HT1080 (cell line): ENCODE results near the gene HBEGF. TPM values are rescaled to one million over a fixed set of nuclear protein-coding genes. Genes with fewer than 3 reads are reported as not detected.

ENCODE experiments used
- DNase-seq: peaks from one replicate; pipeline ENCODE4 v3.0.0-alpha.2; 2015; ENCODE audit warnings: low read depth
- total RNA-seq: library from RNA; depleted of rRNA; stranded (reverse); fragments of >200 nt; shearing (Covaris generic); gene quantifications from 2 replicates; pipeline ENCODE4 v1.2.3, GENCODE V29; 2014; rRNA removed

Gene HBEGF
- total RNA-seq, 1 experiment from 2014 or later, result 55.7 TPM

DNA sequence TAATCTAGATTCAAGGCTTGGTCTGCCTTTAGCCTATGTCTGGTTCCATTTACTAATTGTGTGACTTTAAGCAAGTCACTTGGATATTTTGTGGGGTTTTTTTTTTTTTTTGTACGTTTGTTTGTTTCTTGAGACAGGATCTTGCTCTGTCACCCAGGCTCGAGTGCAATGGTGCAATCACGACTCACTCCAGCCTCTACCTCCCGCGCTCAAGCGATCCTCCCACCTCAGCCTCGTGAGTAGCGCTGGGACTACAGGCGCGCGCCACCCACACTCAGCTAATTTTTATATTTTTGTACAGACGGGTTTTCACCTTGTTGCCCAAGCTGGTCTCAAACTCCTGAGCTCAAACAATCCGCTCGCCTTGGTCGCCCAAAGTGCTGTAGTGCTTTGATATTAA is 42.4 kb downstream of the HBEGF start:
- no peak for DNase-seq

DNA sequence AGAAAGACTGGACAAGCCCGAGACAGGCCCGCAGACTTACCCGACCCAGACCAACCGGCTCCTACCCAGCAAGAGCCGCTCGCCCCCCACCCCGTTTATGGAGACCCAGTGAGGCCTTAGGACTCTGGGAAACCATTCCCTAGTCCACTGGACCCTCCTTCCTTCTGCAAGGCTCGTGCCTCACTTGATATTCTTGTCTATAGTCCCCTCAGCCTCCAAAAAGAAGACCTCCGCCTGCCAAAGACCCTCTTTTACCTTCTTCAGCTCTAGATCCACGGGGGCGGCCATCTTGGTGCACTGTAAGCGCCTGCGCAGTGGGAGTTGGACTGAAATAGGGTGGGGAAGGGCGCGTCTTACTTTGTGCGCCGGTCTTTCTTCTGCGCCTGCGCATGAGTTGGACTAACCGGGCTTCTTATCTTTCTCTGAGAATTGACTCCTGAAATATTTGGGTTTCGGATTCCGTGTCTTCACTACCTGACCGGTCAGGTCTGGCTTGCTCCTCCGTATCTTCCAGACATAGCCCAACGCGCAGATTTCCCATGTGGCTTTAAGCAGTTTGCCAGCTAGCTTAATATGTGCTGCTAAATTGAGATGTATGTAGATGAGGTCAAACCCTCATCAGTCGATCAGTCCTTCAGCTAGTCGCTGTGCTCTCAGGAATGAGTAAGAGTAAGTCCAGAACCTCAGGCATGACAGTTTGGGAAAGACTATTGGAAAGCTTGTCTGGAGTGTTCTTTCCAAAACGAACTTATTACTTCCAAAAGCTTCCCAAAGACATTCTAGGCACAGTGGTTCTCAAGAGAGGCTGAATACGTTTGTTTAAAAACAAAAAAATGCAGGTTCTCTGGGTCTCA is 43.4 kb downstream of the HBEGF start, which contains the start of gene PFDN1:
Gene PFDN1 (minus strand): TSS at position 316 of the 854 bp plus-strand sequence. CDS start 28 bp downstream, at position 288.
- peak; percentile 94 for DNase-seq

DNA sequence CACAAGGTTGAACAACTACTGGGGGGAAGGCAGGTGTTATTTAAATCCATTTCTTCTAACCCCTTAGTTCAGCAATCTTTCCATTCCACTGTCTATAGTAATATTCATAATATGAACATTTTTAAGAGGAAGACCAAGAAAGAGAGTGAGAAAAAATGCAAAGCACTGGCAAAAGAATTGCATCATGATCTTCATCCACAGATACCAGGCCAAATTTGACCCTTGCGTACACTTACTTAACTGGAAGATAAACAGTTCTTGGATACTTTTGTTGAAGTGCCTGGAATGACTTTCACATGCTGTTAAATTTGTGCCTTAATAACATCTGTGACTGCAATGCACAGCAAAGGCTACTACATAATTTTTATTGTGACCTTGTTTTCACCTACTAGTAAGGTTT is 45.3 kb downstream of the HBEGF start:
- DNase-seq, result no peak

DNA sequence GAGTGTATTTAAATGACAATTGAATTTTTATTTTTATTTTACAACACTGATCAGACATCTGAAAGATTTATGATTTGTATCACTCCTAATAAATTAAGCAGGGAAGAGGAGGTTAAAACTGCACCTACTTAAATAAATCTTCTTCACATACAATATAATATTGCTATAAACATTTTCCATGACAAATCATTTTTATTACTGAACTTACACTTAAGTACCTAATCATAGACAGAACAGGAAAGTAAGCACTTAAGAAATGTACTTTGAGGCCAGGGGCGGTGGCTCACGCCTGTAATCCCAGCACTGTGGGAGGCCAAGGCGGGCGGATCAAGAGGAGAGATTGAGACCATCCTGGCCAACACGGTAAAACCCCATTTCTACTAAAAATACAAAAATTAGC is 47.3 kb downstream of the HBEGF start:
- no peak for DNase-seq

DNA sequence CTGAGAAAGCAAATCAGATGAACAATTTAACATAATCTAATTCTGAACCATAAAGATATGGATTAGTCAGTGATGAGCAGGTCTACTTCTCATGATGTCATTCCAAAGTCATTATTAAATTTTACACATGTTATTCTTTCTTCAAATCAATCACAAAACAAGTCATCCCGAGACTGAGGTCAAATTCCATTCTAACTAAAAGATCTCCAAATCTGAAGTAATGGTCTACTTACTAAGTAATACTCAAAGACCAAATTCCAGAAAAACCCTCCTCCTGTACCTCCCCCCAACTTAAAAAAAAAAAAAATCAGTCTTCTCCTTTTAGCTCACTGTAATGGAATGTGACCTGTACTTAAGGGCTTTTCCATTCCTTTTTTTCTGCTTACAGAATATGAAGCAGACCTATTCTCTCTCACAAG is 48.2 kb downstream of the HBEGF start:
- DNase-seq, result peak; percentile 88

DNA sequence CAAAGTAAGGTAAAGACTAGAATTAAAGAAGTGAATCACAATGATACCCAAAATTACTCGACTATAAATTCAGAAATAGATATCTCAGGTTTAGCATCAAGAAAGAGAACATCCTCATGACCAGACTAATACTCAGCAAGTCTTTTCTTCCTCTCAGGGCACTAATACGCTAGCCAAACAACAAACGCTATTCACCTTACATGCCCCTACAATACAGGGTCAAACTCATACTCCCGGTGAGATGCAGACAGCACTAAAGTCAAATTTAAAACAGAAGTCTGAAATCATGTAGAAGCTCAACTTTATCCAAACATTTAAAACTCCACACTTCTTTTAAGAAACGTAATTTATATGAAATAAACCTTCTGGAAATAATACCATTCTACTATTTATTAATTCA is 49.1 kb downstream of the HBEGF start:
- no peak for DNase-seq

DNA sequence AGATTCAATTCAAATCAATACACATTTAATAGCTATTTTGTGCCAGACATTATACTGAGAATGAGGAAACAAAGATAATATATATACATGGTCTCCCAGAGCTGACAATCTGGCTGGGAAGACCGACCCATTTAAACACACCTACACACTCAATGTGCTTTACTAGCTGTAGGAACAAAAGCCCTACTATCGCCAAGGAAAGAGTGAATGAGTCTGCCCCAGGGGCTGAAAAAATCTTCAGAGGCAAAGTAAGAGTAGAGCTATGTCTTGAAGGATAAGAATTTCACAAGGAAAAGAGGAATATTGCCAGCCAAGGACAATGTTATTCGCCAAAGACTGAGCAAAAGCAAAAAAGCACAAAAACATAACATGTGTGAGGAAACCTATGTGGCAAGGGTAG is 50.1 kb downstream of the HBEGF start:
- no peak for DNase-seq

DNA sequence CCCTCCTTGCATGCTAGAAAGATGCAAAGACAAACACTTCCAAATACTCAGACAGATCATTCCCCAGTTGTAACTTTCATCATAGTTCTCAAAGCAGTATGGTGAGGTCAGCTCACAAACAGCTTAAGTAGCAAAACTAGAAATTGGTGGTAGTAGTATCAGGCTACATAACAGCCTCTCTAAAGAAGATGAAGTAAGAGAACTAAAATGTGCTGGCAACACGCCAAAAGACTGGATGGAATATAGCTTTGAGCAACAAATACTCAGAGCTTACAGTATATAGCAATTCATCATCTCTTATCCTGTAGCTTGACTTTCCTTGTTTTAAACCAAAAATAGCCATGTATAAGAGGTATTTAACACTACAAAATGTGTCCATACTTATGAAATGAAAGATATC is 51.0 kb downstream of the HBEGF start:
- DNase-seq, result peak; percentile 89

DNA sequence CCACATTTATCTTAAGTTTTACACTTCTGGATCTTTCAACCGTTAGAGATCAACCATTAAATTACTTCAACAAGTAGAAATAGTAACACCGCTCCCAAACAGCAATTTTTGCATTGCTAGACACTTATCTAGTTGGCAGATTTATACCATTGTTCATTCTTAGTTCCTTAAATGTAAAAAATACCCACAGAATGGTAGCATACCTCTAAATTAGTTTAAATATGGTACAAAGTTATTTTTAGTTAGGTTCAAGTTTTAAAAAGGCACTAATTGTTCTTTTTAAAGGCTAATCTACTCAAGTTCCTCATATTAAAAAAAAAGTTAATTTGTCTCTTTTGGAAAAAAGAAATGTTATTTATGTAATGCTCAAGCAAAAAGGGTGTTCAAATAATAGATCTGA is 51.6 kb downstream of the HBEGF start:
- no peak for DNase-seq

DNA sequence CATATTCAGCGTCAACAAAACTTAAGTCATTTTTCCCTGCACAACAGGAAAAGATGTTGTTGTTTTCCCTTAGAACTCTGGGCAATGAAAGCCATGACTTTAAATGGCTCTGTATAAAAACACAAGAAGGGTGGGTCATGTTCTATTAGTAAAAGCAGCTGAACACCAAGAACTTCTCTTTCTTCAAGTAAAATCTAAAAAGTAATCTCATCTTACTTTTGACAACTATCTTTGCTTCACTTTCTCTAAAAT is 52.6 kb downstream of the HBEGF start:
- DNase-seq, result no peak

DNA sequence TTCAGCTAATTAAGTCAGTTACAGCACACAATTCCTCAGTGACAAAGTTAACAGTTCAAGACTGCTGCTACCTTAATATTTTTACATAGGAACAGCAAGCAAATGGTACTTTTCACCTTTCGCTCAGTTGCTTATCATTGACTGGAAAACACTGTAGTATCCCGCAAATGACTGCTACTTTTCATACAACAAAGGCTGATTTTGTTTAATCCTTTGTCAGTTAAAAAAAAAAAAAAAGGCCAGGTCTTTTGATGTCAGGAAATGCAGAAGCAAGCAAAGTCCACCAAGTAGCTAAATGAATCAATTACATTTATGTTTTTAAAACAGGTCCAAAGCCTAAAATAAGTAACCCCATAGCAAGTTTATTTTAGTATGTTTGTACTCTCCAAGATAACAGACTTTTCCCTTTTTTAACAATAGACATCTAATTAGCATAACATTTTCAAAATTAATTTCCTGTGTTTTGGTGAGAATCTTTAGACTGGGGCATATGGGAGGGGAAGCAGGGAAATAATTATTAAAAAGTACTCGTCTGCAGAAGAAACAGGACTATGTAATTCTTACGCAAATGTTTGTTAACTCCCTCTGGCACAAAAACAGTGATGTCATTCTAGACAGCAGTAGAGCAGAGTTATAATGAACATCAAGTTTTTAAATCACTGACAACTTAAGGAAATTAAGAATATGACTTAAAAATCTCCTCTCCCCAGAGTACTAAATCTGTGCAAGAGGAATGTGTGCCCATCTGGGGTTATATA is 53.1 kb downstream of the HBEGF start:
- DNase-seq, result no peak

DNA sequence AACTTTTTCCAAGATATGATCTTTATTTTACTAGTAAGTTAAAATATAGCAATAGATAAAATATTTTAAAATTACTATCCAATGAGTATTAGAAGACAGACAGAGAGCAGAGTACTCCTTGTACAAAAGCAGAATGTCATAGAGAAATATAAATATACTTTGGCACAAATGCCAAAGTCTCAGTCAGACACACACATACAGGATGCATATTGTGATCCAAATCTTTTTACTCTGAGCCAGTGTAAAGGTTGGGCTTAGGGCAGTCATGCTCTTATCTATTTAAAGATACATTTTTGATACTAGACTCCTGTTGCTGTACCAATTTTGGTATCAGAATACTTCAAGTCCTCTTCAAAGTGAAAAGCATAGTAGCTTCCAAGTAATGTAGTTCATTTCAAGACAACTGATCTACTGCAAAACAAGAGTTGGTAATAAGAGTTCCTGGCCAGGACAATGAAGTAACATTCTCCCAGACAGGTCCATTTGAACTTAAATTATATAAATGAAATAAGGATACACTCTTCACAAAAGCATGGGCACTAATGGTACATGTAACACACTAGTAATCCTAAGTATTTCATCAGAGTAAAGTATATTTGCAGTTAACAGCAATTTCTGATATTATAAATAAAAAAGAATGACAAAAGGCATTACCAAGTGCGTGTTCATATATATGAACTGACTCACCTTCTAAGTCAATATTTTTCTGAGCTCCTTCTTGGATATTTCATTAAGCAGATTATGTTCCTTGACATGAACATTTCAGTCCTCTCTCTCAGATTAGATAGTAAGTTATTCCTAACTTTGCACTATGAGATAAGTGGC is 54.0 kb downstream of the HBEGF start:
- DNase-seq, result no peak

DNA sequence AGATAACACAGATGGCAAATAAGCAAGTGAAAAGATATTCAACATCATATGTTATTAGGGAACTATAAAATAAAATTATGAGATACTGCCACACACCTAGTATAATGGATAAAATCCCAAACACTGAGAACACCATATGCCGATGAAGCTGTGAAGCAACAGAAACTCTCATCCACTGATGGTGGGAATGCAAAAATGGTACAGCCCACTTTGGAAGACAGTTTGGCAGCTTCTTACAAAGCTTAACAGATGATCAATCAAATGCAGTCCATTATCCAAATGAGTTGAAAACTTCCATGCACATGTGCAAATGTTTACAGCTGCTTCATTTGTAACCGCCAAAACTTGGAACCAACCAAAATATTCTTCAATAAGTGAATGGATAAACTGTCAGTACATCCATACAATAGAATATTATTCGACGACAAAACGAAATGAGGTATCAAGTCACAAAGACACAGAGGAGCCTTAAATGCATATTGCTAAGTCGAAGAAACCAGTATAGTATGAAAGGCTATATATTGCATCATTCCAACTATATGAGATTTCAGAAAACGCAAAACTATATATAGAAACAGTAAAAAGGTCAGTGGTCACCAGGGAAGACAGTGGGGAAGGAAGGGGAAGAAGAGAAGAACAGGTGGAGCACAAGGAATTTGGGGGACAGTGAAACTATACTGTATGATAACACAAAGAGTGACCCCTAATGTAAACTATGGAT is 58.4 kb downstream of the HBEGF start:
- no peak for DNase-seq

DNA sequence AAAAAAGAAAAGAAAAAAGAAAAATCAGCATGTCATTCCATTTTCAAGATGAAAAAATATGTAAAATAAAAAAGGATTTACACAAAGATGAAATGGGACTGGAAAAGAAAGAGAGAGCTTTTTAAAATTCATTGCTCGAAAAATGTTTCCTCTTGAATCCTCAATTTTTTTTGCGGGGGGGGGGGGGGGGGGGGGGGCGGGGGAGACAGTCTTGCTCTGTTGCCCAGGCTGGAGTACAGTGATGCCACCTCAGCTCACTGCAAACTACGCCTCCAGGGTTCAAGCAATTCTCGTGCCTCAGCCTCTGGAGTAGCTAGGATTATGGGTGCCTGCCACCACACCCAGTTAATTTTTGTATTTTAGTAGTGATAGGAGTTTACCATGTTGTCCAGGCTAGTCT is 60.0 kb downstream of the HBEGF start:
- no peak for DNase-seq

DNA sequence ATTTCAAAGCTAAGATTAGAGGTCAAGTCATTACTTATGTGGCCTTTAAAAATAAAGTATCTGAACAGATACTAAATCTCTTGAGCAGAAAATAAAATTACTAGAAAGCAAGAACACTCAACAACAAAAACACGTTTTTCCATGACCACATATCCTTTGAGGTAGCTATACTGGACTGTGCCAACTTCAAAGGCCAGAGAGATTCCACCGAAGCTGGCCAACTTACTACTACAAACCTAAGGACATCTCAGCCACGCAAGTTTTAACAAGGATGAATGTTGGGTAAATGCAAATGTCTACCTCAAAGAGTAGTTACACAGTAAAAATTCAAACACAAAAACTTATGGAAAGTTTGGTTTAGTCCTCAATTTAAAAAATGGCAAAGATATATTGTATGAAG is 62.4 kb downstream of the HBEGF start:
- DNase-seq, result no peak

Other genes with a start within 250 kb of the HBEGF start
- gene PURA, start 232.5 kb downstream of the HBEGF start, total RNA-seq, result 8.8 and 12.2 TPM in 2 replicates
- 0.23 and 0.85 TPM in 2 replicates for gene IGIP, start 220.7 kb downstream of the HBEGF start, total RNA-seq
- gene CYSTM1, start 171.4 kb downstream of the HBEGF start, total RNA-seq, result 34.9 and 40.3 TPM in 2 replicates
- 114 and 149 TPM in 2 replicates for gene PFDN1, start 43.5 kb downstream of the HBEGF start, total RNA-seq
- gene SLC4A9, start 13.6 kb upstream of the HBEGF start, total RNA-seq, result not detected in 2 replicates
- 25.2 and 29.0 TPM in 2 replicates for gene ANKHD1, start 55.2 kb upstream of the HBEGF start, total RNA-seq
- 0.80 TPM in 1 of 2 replicates, not detected in the other for gene EIF4EBP3, start 201.1 kb upstream of the HBEGF start, total RNA-seq
- gene SRA1, start 210.9 kb upstream of the HBEGF start, total RNA-seq, result 54.4 and 56.8 TPM in 2 replicates
- 5.0 and 5.3 TPM in 2 replicates for gene APBB3, start 218.0 kb upstream of the HBEGF start, total RNA-seq
- gene SLC35A4, start 218.2 kb upstream of the HBEGF start, total RNA-seq, result 24.9 and 36.9 TPM in 2 replicates